Stimulated activated CD4-positive, alpha-beta T cell treated with anti-CD3 and anti-CD28 coated beads, Interleukin-1b, Interleukin-23, amount 100 ng/mL, for 1 hour (primary cell): Measurements from ENCODE around the gene SCGB3A1.

Experiments used
- DNase-seq, 2 donors: peaks; one replicate each; pipeline ENCODE4 v3.0.0-alpha.2; 2020; ENCODE audit warnings: low read depth in 2 of 2

The SCGB3A1 gene

DNA sequence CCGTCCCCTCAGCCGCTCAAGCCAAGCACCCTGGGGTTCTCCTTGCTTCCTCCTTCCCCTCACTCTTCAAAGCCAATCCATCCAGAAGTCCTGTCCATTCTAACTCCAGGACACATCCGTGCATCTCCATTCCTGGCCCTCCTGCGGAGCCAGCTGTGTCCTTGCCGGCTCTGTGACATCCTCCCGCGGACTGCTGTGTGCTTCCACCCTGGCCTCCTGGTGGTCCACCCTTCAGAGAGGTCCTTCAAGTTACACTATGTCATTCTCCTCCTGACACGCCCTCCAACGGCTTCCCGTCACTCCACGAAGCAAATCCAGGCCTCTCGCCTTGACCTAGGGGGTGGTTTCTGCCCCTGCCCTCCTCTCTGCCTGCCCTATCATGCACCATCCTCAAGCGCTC, 13.0 kb upstream of the SCGB3A1 start:
- DNase-seq, result no peak

DNA sequence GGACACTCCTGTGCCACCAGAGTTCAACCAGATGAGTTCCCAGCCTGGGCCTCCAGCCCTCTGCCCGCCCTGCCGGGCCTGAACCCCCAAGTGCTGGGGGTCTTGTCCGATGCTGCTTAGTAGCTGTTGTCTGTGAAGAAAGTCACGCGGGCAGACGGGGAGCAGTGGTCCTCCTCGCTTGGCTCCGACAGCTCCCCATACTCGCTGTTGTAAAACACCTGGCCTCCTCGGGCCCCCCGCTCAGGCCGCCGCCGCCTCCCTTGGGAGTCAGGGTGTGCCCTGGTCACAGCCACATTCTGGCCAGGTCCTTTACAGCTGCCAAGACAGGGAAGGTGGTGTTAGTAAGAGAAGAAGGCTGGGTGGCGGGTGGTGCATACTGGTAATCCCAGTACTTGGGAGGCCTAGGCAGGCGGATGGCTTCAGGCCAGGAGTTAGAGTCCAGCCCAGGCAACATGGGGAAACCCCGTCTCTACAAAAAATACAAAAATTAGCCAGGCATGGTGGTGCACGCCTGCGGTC, 11.8 kb upstream of the SCGB3A1 start:
- DNase-seq, result no peak

GRCh38 chr5:180602481-180603075, 11.3 kb upstream of the SCGB3A1 start:
- DNase-seq, result no peak

- DNase-seq, result no peak
These were observed 10.5 kb upstream of the SCGB3A1 start for GRCh38 chr5:180601591-180602480.

DNA sequence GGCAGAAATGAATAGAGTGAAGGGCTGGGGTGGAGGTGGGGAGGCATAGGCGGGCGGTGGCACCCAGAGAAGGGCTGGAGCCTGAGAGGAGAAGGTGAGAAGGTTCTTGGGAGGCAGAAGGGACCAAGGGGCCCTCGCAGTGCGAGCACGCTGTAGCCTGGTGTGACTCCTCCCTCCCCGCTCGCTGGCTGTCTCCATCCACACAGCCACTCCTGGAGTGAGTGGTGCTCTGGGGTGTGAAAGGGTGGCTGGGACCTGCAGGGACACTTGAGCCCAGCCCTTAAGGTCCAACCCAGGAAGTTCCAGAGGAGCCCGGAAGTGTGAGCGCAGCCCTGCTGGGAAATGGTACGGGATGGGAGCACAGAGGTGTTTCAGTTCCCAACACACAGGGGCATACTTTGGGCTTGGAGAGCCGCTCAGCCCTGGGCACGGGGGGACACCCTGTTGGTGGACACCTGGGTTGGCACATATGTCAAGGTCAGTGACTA, 9.3 kb upstream of the SCGB3A1 start:
- DNase-seq, result no peak

- no peak for DNase-seq
These were observed 8.8 kb upstream of the SCGB3A1 start for GRCh38 chr5:180599981-180600553.

GRCh38 chr5:180599590-180599914, 8.3 kb upstream of the SCGB3A1 start:
- no peak for DNase-seq

DNA sequence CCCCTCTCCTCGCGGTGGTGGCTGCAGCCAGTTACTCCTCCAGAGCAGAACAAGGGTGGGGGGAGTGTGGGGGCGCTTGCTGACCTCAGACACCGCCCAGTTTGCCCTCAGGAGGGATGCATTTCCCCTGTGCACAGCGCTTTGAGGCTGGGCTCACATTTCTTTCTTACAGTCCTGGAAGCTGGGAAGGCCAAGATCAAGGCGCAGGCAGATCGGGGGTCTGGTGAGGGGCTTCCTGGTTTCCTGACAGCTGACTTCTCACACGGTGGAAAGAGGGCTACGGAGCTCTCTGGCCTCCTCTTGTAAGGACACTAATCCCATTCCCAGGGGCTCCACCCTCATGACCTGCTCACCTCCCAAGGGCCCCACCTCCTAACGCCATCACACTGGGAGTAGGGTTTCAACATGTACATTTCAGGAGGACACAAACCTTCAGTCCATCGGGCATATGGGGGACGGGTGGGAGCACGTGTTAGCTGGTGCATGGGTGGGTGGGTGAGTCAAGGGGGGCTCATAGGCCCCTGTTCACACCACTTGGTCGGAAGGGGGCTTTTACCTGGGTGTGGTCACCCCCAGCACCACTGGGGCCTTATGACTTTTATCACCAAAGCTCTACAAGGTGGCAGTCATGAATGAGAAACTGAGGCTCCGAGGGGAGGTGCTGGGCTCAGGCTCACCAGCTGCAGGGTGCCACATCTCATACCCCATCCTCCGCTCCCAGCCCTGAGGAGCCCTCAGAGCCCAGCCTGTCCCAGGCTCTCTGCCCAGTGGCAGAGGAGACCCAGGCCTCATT, 7.7 kb upstream of the SCGB3A1 start:
- DNase-seq, result no peak

DNA sequence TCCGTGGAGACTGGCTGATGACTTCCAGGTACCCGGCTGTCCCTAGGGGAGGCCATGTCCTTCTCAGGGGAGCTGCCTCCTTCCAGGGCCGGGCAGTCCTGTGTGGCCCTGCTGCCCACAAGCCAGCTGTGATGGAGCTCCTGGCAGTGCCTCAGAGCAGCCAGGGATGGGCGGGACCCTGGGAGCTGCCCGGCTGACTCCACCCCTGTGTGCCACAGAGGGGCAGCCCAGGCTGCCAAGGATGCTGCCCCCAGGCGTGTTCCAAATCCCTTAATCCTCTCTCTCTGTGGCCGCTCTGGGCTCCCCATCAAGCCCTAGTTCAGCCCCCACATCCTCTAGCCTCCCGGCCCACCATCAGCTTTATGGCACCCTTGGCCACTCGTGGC, 7.0 kb upstream of the SCGB3A1 start:
- DNase-seq, result no peak

- DNase-seq, result no peak
These were observed 5.5 kb upstream of the SCGB3A1 start for GRCh38 chr5:180596668-180597231.

GRCh38 chr5:180596115-180596667, 4.9 kb upstream of the SCGB3A1 start:
- no peak for DNase-seq

GRCh38 chr5:180595381-180596114, 4.2 kb upstream of the SCGB3A1 start:
- DNase-seq, result no peak

- DNase-seq, result no peak
These were observed 3.7 kb upstream of the SCGB3A1 start for GRCh38 chr5:180595046-180595379.

DNA sequence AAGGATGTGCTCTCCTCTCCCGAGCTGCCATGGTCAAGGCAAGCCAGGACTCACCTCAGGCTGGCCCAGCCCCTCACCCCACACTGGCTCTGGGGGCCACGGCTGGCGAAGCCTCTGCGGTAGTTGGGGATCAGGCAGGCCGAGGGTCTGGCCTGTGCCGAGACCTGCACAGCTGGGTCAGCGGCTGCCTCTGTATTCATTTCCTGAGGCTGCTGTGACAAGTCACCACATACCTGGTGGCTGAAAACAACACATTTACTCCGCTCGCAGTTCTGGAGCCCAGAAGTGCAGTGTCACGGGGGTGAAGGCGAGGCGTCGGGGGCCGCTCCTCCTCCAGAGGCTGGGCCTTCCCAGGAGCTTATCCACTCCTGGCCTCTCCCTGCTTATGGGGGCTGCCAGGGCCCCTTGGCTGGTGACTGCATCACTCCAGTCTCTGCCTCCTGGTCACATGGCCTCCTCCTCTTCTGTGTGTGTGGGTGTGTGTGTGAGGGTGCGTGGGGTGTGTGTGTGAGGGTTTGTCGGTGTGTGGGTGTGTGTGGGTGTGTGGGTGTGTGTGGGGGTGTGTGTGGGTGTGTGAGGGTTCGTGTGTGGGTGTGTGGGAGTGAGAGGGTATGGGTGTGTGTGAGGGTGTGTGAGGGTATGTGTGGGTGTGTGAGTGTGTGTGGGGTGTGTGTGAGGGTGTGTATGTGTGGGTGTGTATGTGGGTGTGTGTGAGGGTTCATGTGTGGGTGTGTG, 3.2 kb upstream of the SCGB3A1 start:
- no peak for DNase-seq

- no peak for DNase-seq
These were observed 2.3 kb upstream of the SCGB3A1 start for GRCh38 chr5:180593446-180594206.

GRCh38 chr5:180592176-180592575, 877 bp upstream of the SCGB3A1 start:
- DNase-seq, result no peak

DNA sequence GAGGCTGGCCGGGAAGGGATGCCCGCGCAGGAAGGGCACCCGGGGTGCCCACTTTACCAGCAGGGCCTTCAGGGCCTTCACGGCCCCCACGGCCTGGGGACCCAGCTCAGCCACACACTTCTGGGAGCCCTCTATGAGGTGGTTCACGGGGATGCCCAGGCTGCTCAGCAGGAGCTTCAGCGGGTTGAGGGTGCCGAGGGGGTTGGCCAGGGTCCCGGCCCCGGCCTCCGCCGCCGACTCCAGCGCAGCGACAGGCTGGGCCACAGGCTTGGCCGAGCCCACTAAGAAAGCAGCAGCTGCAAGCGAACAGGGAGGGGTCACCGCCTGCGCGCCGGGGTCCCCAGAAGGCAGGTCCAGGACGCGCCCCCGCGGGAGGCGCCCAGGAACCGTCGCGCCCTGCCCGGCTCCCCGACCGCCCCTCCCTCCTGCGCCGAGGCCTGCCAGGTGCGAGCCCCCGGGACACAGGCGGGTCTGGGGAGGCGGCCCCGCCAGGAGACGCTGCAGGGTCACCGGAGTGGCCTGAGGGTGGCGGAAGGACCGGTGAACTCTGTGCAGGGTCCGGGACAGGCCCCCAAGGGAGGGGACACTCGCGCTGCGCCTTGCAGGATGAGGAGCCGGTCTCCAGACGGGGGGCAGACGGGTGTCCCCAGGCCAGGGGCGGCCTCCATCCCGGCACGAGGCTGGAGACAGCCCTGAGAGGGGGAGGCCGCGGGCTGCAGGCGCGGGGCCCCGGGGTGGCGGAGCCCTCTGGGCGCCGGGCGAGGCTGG, 572 bp downstream of the SCGB3A1 start:
- DNase-seq, result no peak

DNA sequence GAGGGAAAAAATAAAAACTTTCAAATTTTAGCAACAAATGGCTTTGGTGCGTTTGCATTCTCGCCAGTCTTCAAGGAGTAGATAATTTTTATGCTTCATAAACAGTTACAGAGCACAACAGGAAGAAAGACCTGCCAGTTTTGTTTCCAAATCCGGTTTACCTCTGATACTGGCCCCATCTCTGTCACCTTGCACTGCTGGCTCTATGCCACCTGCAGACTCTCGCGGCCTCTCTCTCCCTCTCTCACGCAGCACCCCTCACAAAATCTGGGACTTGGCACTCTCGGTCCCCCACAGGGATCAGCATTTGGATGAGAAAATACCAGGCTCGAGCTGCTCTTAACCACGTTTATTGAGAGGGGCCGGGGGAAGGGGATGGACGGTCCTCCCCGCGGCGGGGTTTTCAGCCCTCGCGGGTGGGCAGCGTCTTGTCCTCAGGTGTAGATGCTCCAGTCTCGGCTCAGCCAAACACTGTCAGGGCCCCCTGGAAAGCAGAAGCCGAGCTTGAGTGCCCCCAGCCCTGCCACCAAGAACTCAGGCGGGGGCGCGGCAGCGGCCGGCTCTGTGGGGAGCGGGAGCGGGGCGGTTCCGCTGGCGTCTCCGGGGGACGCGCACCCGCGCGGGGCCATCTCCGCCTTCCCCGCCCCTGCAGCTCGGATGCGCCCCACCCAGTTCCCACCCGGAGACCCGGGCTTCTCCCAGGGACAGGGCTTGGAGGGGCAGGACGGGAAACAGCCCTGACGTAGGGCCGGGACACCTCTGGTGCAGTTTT, 1.3 kb downstream of the SCGB3A1 start:
- DNase-seq, result no peak
